ENCODE data around the gene NPEPL1.

GRCh38 chr20:58719258-58719657 lies 26.7 kb downstream of the NPEPL1 start:
- no peak for TF ChIP-seq CTCF (IDR thresholded peaks at IDR 0.05)
- no peak for TF ChIP-seq POLR2A (IDR thresholded peaks at IDR 0.05)
- TF ChIP-seq POLR2AphosphoS5 (IDR thresholded peaks at IDR 0.05): no peak
- TF ChIP-seq EP300 (IDR thresholded peaks at IDR 0.05): no peak

All from gastroesophageal sphincter (tissue), 3 donors.